IPS-15b (cell line): ENCODE data around the gene POM121C.
"Not testable (repeated sequence)": the region's sequence is repeated elsewhere in the genome, so short reads cannot be mapped to it uniquely, and the experiment has no call there.

Experiments
- H3K27me3 ChIP-seq: one replicate; pipeline ENCODE4 v1.6.1; 2013; ENCODE audit warnings: low read length; ENCODE audit not compliant: control insufficient read depth, insufficient read depth
- H3K36me3 ChIP-seq: one replicate; pipeline ENCODE4 v1.6.1; 2013; ENCODE audit warnings: low read length; ENCODE audit not compliant: control insufficient read depth, insufficient read depth
- H3K4me1 ChIP-seq: one replicate; pipeline ENCODE4 v1.6.1; 2013; ENCODE audit warnings: mild to moderate bottlenecking, low read length; ENCODE audit not compliant: control insufficient read depth, insufficient read depth
- H3K4me3 ChIP-seq: one replicate; pipeline ENCODE4 v1.5.1; 2013; ENCODE audit warnings: low read depth, low read length
- H3K9ac ChIP-seq: one replicate; pipeline ENCODE4 v1.6.1; 2013; ENCODE audit warnings: low read depth, mild to moderate bottlenecking, low read length
- H3K9me3 ChIP-seq: one replicate; pipeline ENCODE4 v1.6.1; 2013; ENCODE audit warnings: mild to moderate bottlenecking, low read length; ENCODE audit not compliant: control insufficient read depth, insufficient read depth

Gene POM121C

GRCh38 chr7:75420152-75420551 lies 65.9 kb downstream of the POM121C start:
- not testable (repeated sequence) for H3K27me3 ChIP-seq, H3K4me1 ChIP-seq, H3K9me3 ChIP-seq, H3K4me3 ChIP-seq, H3K9ac ChIP-seq
- peaks cover 27% of the 10 kb centered on the region for H3K36me3 ChIP-seq

- H3K9me3 ChIP-seq, H3K9ac ChIP-seq, H3K4me1 ChIP-seq, H3K27me3 ChIP-seq, H3K4me3 ChIP-seq: not testable (repeated sequence)
- peaks cover 27% of the 10 kb centered on the region for H3K36me3 ChIP-seq
Measured at GRCh38 chr7:75419693-75420092, 66.4 kb downstream of the POM121C start.

DNA sequence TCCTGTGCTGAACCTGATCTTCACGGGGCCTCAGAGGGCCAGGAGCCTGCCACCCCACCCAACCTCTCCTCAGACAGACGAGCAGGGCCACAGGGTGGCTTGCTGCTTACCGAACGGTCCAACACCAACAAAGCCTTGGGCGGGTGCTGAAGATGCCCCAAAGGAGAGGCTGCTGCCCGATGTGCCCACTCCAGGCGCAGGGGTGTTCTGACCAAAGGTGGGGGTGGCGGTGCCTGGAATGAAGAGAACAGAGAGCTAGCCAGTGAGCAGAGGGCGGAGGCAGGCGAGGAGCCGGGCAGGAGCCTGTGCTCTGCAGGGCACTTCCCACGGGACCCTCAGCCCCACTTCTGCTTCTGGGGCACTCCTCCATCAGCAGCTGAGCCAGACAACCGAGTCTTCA lies 66.9 kb downstream of the POM121C start:
- H3K4me1 ChIP-seq, H3K9me3 ChIP-seq, H3K9ac ChIP-seq, H3K4me3 ChIP-seq, H3K27me3 ChIP-seq: not testable (repeated sequence)
- peaks cover 27% of the 10 kb centered on the region for H3K36me3 ChIP-seq

GRCh38 chr7:75418292-75418858 lies 67.7 kb downstream of the POM121C start:
- H3K27me3 ChIP-seq, H3K4me1 ChIP-seq, H3K9ac ChIP-seq, H3K4me3 ChIP-seq, H3K9me3 ChIP-seq: not testable (repeated sequence)
- peaks cover 23% of the 10 kb centered on the region for H3K36me3 ChIP-seq

GRCh38 chr7:75416787-75417186 lies 69.3 kb downstream of the POM121C start:
- not testable (repeated sequence) for H3K9me3 ChIP-seq, H3K9ac ChIP-seq, H3K4me3 ChIP-seq, H3K4me1 ChIP-seq, H3K27me3 ChIP-seq
- peaks cover 21% of the 10 kb centered on the region for H3K36me3 ChIP-seq

GRCh38 chr7:75415829-75416373 lies 70.2 kb downstream of the POM121C start:
- H3K9me3 ChIP-seq, H3K4me3 ChIP-seq, H3K4me1 ChIP-seq, H3K9ac ChIP-seq, H3K27me3 ChIP-seq: not testable (repeated sequence)
- peaks cover 18% of the 10 kb centered on the region for H3K36me3 ChIP-seq

DNA sequence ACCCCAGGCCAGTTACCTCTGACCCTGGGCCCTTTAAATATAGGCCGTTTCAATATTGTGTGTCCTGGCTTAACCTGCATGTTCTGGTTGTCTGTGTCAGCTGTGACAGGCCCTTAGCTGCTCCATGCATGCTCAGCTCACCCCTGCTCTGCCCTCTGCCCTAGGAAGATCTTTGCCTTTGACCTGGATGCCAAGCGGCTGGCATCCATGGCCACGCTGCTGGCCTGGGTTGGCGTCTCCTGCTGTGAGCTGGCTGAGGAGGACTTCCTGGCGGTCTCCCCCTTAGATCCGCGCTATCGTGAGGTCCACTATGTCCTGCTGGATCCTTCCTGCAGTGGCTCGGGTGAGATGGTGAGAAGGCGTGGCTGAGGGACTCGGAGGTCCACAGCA lies 70.7 kb downstream of the POM121C start:
- peaks cover 13% of the 10 kb centered on the region for H3K36me3 ChIP-seq
- not testable (repeated sequence) for H3K4me1 ChIP-seq, H3K4me3 ChIP-seq, H3K27me3 ChIP-seq, H3K9ac ChIP-seq, H3K9me3 ChIP-seq

- not testable (repeated sequence) for H3K27me3 ChIP-seq, H3K4me3 ChIP-seq, H3K9me3 ChIP-seq, H3K4me1 ChIP-seq, H3K9ac ChIP-seq
- H3K36me3 ChIP-seq, result peaks cover 13% of the 10 kb centered on the region
Measured at GRCh38 chr7:75414708-75415427, 71.2 kb downstream of the POM121C start.

- peaks cover 13% of the 10 kb centered on the region for H3K36me3 ChIP-seq
- H3K9ac ChIP-seq, H3K4me1 ChIP-seq, H3K9me3 ChIP-seq, H3K4me3 ChIP-seq, H3K27me3 ChIP-seq: not testable (repeated sequence)
Measured at GRCh38 chr7:75414204-75414603, 71.9 kb downstream of the POM121C start.

DNA sequence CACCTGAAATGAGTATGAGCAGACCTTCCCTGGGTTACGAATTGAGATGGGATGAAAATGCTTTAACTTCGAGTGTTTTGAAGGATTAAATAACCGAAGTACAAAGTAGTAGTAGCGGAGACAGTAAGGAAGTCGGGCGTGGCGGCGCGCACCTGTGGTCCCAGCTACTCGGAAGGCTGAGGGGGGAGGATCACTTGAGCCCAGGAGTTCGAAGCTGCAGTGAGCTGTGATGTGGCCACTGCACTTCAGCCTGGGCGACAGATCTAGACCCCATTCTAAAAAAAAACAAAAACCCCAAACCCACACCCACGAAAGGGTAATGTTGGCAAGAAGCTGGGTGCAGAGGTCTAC lies 75.3 kb downstream of the POM121C start:
- H3K4me1 ChIP-seq, H3K36me3 ChIP-seq, H3K4me3 ChIP-seq, H3K27me3 ChIP-seq, H3K9ac ChIP-seq, H3K9me3 ChIP-seq: not testable (repeated sequence)

DNA sequence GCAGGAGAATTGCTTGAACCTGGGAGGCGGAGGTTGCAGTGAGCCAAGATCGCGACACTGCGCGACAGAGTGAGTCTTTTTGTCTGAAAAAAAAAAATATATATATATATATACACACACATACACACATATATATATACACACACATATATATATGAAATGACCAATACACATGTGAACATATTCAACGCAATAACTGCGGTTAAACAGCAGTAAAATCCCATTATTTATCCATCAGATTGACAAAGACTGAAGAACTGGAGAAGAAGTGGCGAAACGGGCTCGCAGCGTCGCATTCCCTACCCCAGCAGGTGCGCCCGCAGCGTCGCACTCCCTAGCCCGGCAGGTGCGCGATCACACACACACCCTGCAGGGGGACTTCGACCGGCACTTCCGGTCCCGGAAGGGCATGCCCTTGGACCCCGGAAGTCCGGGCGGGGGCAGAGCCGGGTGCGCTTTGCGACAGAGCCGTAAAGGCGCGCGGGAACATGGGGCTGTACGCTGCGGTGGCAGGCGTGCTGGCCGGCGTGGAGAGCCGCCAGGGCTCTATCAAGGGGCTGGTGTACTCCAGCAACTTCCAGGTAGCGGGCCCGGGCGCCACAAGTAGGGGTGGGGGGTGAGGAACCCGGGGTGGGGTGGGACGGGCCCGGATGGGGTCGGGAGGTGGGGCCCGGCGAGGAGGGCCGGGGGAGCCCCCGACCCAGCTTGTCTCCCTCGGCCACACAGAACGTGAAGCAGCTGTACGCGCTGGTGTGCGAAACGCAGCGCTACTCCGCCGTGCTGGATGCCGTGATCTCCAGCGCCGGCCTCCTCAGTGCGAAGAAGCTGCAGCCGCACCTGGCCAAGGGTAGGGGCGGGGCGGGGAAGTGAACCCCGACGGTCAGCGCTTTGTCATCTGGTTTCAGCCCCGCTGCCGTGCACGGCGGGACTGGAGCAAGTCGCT lies 75.9 kb downstream of the POM121C start:
- H3K27me3 ChIP-seq, H3K4me3 ChIP-seq, H3K36me3 ChIP-seq, H3K9me3 ChIP-seq, H3K4me1 ChIP-seq, H3K9ac ChIP-seq: not testable (repeated sequence)

GRCh38 chr7:75404663-75405062 lies 81.4 kb downstream of the POM121C start:
- not testable (repeated sequence) for H3K9me3 ChIP-seq, H3K4me3 ChIP-seq, H3K9ac ChIP-seq, H3K27me3 ChIP-seq, H3K36me3 ChIP-seq, H3K4me1 ChIP-seq
